Measurements from ENCODE around the gene ATG14. TPM values are rescaled to one million over a fixed set of nuclear protein-coding genes. Genes with fewer than 3 reads are reported as not detected.

Gene ATG14
- total and polyA plus RNA-seq, 2 experiments from 2014 or later = 7.3 to 15.2 TPM

DNA sequence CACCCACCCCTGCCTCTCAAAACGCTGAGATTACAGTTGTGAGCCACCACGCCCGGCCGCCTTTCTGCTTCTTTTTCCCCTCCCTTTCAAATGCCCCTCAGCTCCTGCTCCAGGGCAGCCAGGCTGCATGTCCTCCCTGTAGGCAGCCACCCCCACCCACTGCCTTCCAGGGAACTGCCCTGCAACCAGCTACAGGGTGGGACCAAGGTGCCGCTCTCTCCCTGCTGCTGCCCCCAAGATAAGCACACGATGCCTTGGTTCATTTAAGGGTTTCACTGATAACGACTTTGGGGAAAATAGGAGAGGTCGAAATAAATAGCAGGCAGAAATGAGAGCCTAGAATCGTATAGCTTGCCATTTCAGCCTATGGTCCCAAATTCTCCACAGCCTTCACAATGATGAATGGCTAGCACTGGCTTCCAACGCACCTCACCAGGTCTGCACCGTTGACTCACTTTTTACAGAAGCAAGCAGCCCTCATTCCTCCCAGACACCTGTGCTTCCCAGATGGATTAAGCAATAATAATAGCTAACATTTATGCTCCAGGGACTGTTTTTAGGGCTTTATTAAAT, 40.7 kb downstream of the ATG14 start:
- no peak overlapping the region for H3K4me3 ChIP-seq
- Mint-ChIP-seq H3K36me3 (ENCODE audit: low read depth) (peaks cover 34% of the 10 kb centered on the region), H3K27ac (no peak overlapping the region), H3K27me3 (ENCODE audit: insufficient read depth, low read depth, poor library complexity) (peaks cover 3% of the 10 kb centered on the region), H3K4me1 (no peaks in the 10 kb centered on the region), H3K9me3 (no peaks in the 10 kb centered on the region), H3K4me3 (no peak overlapping the region)
- DNase-seq (ENCODE audit: low spot score) (no peak), ATAC-seq (no peak)
- H4K20me1 ChIP-seq (replicated peaks; ENCODE audit: insufficient read depth) = 0 out of 2 replicates have a peak, but pooled peaks cover 5% of the 10 kb centered on the region
- H3K79me2 ChIP-seq (replicated peaks; ENCODE audit: insufficient read depth) = no peaks in the 10 kb centered on the region
- H3K27me3 ChIP-seq (ENCODE audit: insufficient read depth) = no peaks in the 10 kb centered on the region
- H2AFZ ChIP-seq = no peak overlapping the region
- no peak overlapping the region for H3K4me2 ChIP-seq
- H3K9me2 ChIP-seq (ENCODE audit: insufficient read depth) = no peaks in the 10 kb centered on the region
- TF ChIP-seq, protein P1, sequence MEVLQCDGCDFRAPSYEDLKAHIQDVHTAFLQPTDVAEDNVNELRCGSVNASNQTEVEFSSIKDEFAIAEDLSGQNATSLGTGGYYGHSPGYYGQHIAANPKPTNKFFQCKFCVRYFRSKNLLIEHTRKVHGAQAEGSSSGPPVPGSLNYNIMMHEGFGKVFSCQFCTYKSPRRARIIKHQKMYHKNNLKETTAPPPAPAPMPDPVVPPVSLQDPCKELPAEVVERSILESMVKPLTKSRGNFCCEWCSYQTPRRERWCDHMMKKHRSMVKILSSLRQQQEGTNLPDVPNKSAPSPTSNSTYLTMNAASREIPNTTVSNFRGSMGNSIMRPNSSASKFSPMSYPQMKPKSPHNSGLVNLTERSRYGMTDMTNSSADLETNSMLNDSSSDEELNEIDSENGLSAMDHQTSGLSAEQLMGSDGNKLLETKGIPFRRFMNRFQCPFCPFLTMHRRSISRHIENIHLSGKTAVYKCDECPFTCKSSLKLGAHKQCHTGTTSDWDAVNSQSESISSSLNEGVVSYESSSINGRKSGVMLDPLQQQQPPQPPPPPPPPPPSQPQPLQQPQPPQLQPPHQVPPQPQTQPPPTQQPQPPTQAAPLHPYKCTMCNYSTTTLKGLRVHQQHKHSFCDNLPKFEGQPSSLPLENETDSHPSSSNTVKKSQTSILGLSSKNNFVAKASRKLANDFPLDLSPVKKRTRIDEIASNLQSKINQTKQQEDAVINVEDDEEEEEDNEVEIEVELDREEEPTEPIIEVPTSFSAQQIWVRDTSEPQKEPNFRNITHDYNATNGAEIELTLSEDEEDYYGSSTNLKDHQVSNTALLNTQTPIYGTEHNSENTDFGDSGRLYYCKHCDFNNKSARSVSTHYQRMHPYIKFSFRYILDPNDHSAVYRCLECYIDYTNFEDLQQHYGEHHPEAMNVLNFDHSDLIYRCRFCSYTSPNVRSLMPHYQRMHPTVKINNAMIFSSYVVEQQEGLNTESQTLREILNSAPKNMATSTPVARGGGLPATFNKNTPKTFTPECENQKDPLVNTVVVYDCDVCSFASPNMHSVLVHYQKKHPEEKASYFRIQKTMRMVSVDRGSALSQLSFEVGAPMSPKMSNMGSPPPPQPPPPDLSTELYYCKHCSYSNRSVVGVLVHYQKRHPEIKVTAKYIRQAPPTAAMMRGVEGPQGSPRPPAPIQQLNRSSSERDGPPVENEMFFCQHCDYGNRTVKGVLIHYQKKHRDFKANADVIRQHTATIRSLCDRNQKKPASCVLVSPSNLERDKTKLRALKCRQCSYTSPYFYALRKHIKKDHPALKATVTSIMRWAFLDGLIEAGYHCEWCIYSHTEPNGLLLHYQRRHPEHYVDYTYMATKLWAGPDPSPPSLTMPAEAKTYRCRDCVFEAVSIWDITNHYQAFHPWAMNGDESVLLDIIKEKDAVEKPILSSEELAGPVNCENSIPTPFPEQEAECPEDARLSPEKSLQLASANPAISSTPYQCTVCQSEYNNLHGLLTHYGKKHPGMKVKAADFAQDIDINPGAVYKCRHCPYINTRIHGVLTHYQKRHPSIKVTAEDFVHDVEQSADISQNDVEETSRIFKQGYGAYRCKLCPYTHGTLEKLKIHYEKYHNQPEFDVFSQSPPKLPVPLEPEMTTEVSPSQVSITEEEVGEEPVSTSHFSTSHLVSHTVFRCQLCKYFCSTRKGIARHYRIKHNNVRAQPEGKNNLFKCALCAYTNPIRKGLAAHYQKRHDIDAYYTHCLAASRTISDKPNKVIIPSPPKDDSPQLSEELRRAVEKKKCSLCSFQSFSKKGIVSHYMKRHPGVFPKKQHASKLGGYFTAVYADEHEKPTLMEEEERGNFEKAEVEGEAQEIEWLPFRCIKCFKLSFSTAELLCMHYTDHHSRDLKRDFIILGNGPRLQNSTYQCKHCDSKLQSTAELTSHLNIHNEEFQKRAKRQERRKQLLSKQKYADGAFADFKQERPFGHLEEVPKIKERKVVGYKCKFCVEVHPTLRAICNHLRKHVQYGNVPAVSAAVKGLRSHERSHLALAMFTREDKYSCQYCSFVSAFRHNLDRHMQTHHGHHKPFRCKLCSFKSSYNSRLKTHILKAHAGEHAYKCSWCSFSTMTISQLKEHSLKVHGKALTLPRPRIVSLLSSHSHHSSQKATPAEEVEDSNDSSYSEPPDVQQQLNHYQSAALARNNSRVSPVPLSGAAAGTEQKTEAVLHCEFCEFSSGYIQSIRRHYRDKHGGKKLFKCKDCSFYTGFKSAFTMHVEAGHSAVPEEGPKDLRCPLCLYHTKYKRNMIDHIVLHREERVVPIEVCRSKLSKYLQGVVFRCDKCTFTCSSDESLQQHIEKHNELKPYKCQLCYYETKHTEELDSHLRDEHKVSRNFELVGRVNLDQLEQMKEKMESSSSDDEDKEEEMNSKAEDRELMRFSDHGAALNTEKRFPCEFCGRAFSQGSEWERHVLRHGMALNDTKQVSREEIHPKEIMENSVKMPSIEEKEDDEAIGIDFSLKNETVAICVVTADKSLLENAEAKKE (CRISPR knock-in tag; IDR thresholded peaks at IDR 0.05) = no peak
- no peak for TF ChIP-seq POLR2AphosphoS5 (IDR thresholded peaks at IDR 0.05; ENCODE audit: low read depth)
- TF ChIP-seq EZH2 (IDR thresholded peaks at IDR 0.05; ENCODE audit: low read depth, unreplicated experiment) = no peak
- no peaks in the 10 kb centered on the region for H3K4me1 ChIP-seq (ENCODE audit: insufficient read depth)
- H3F3A ChIP-seq (replicated peaks; ENCODE audit: low read depth) = no peaks in the 10 kb centered on the region
- H3K27ac ChIP-seq (ENCODE audit: low read depth) = no peak overlapping the region
- H3K36me3 ChIP-seq (ENCODE audit: insufficient read depth) = peaks cover 21% of the 10 kb centered on the region; the same call in 1 of the 2 replicates

DNA sequence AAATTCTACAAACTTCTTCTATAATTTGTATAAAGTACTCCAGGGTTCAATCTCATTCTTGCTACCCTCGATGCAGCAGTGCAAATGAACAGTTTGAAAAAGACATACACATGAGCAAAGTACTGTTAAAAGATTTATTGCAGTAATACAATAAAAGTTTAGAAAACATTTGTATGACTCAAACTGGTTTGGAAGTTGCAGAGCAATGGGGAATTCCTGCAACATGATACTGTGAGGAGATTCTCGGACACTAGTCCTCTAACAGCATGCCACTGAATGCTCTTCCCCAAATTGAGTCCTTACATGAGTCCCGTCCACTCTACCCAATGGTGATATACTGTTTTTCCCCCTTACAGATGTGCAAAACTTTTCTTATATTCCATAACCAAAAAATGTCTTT, 45.4 kb downstream of the ATG14 start:
- Histone ChIP-seq H3K36me3 (ENCODE audit: insufficient read depth) (peaks cover 6% of the 10 kb centered on the region; the same call in 1 of the 2 replicates), H3F3A (replicated peaks; ENCODE audit: low read depth) (no peaks in the 10 kb centered on the region), H3K27me3 (ENCODE audit: insufficient read depth) (no peaks in the 10 kb centered on the region), H3K4me3 (no peak overlapping the region), H2AFZ (no peak overlapping the region), H3K9me2 (ENCODE audit: insufficient read depth) (no peaks in the 10 kb centered on the region), H3K4me2 (no peak overlapping the region), H3K27ac (ENCODE audit: low read depth) (no peak overlapping the region), H4K20me1 (replicated peaks; ENCODE audit: insufficient read depth) (no peaks in the 10 kb centered on the region), H3K4me1 (ENCODE audit: insufficient read depth) (no peaks in the 10 kb centered on the region), H3K79me2 (replicated peaks; ENCODE audit: insufficient read depth) (no peaks in the 10 kb centered on the region)
- H3K36me3 Mint-ChIP-seq (ENCODE audit: low read depth) = peaks cover 33% of the 10 kb centered on the region
- H3K27me3 Mint-ChIP-seq (ENCODE audit: insufficient read depth, low read depth, poor library complexity) = peaks cover 7% of the 10 kb centered on the region
- H3K27ac Mint-ChIP-seq = no peak overlapping the region
- H3K4me1 Mint-ChIP-seq = no peaks in the 10 kb centered on the region
- ATAC-seq (no peak), DNase-seq (ENCODE audit: low spot score) (no peak)
- H3K4me3 Mint-ChIP-seq = no peak overlapping the region
- H3K9me3 Mint-ChIP-seq = no peaks in the 10 kb centered on the region
- no peak for TF ChIP-seq EZH2 (IDR thresholded peaks at IDR 0.05; ENCODE audit: low read depth, unreplicated experiment)
- TF ChIP-seq ZNF114 (CRISPR knock-in tag; IDR thresholded peaks at IDR 0.05) = no peak
- TF ChIP-seq, protein P1 (CRISPR knock-in tag; IDR thresholded peaks at IDR 0.05) = no peak
- no peak for TF ChIP-seq STAT1 (IDR thresholded peaks at IDR 0.05; ENCODE audit: unreplicated experiment)
- TF ChIP-seq NANOG (IDR thresholded peaks at IDR 0.05; ENCODE audit: borderline replicate concordance) = no peak

Measured in GM23338 (cell line).